PC-9 (cell line): ENCODE measurements around the gene RAB40C. TPM values are rescaled to one million over a fixed set of nuclear protein-coding genes. Genes with fewer than 3 reads are reported as not detected.

Source experiments
- BruUV-seq: library from RNA; stranded (reverse); fragments of 400-500 nt; replicated peaks from 2 replicates; lab custom pipeline; 2021; lab: Mats Ljungman, UMichigan
- CTCF ChIA-PET: fragments of 300-600 bp; sonication (Branson Sonifier 250); formaldehyde crosslinking; loops from one replicate; lab custom pipeline; 2022; ENCODE audit warnings: antibody characterized with exemption; lab: Charles Lee
- POLR2A ChIA-PET: fragments of 300-600 bp; sonication (Branson Sonifier 250); formaldehyde crosslinking; loops from one replicate; lab custom pipeline; 2022; ENCODE audit warnings: antibody characterized with exemption; ENCODE audit not compliant: unreplicated experiment; lab: Charles Lee
- DNase-seq, 2 experiments: peaks; one replicate each; pipeline versions ENCODE4 v3.0.0 to v3.0.0-alpha.2; 2015 to 2022; ENCODE audit warnings: mixed read lengths in 1 of 2
- H2AFZ ChIP-seq: fragments of 200-600 bp; sonication (generic); 2 replicates; pipeline ENCODE4 v1.8.1; 2017; ENCODE audit warnings: antibody characterized with exemption
- H3F3A ChIP-seq: fragments of 200-600 bp; sonication (generic); 2 replicates; pipeline ENCODE4 v1.8.1; 2017; ENCODE audit warnings: antibody characterized with exemption, mild to moderate bottlenecking, low read depth; ENCODE audit not compliant: insufficient read depth
- H3K27ac ChIP-seq: fragments of 200-600 bp; sonication (generic); 2 replicates; pipeline ENCODE4 v1.6.1; 2016; ENCODE audit warnings: mixed run types
- H3K27me3 ChIP-seq: fragments of 200-600 bp; sonication (generic); 2 replicates; pipeline ENCODE4 v1.6.1; 2016; ENCODE audit warnings: low read depth, mixed run types; ENCODE audit not compliant: insufficient read depth
- H3K36me3 ChIP-seq: fragments of 200-600 bp; sonication (generic); 2 replicates; pipeline ENCODE4 v1.6.1; 2016; ENCODE audit warnings: low read depth, mixed run types
- H3K4me1 ChIP-seq: fragments of 200-600 bp; sonication (generic); replicated peaks from 2 replicates; pipeline ENCODE4 v1.6.1; 2016; ENCODE audit warnings: mixed run types; ENCODE audit not compliant: insufficient read depth
- H3K4me2 ChIP-seq: fragments of 200-600 bp; sonication (generic); 2 replicates; pipeline ENCODE4 v1.6.1; 2017; ENCODE audit warnings: mixed run types
- H3K4me3 ChIP-seq: fragments of 200-600 bp; sonication (generic); 2 replicates; pipeline ENCODE4 v1.6.1; 2016; ENCODE audit warnings: mixed run types
- H3K79me2 ChIP-seq: fragments of 200-600 bp; sonication (generic); 2 replicates; pipeline ENCODE4 v1.6.1; 2017; ENCODE audit warnings: low read depth, mixed run types
- H3K9me2 ChIP-seq: fragments of 200-600 bp; sonication (generic); 2 replicates; pipeline ENCODE4 v1.8.1; 2017; ENCODE audit warnings: mild to moderate bottlenecking; ENCODE audit not compliant: insufficient read depth
- H3K9me3 ChIP-seq: fragments of 200-600 bp; sonication (generic); 2 replicates; pipeline ENCODE4 v1.8.1; 2016; ENCODE audit warnings: low read depth; ENCODE audit not compliant: insufficient read depth
- H4K20me1 ChIP-seq: fragments of 200-600 bp; sonication (generic); 2 replicates; pipeline ENCODE4 v1.8.1; 2017; ENCODE audit not compliant: insufficient read depth
- EZH2 ChIP-seq: fragments of 200-600 bp; sonication (generic); IDR thresholded peaks from 2 replicates; pipeline ENCODE4 v1.8.0; 2017; ENCODE audit warnings: antibody characterized with exemption, low read depth
- intact Hi-C: fragments of 100-400 bp; cut with micrococcal nuclease; formaldehyde crosslinking; loops from one replicate; pipeline ENCODE4 v1.10.0; 2022; ENCODE audit not compliant: unreplicated experiment
- total RNA-seq: library from RNA; stranded (reverse); gene quantifications from 2 replicates; pipeline ENCODE4 v1.2.3, GENCODE V29; 2021
- TF ChIP-seq, protein P1 (sequence below): fragments of 200-600 bp; sonication (generic); conservative IDR thresholded peaks from 2 replicates; pipeline ENCODE4 v1.6.1; 2017; ENCODE audit warnings: mixed run types, antibody characterized with exemption, mild to moderate bottlenecking, moderate library complexity

Gene RAB40C
- total RNA-seq, 1 experiment from 2014 or later = 47.1 TPM

DNA sequence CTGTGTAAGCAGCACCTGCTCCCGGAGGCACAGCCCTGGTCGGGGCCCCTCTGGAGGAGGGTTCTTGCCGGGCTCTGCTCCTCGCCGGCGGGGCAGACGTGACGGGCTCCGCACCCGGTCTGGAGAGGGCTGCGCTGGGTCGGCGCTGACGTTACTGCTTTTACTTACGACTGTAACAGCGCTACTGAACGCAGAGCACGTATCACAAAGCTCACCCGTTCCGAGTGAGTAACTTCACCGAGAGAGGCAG is 1.3 kb upstream of the RAB40C start:
- Histone ChIP-seq H3K79me2 (peaks cover 44% of the 10 kb centered on the region), H4K20me1 (peaks cover 26% of the 10 kb centered on the region), H2AFZ (peak overlapping the region; percentile 80), H3K27ac (peak overlapping the region; percentile 78), H3K36me3 (no peaks in the 10 kb centered on the region), H3K9me3 (no peaks in the 10 kb centered on the region), H3K4me1 (peaks cover 35% of the 10 kb centered on the region), H3K4me3 (peak overlapping the region; percentile 79), H3F3A (peaks cover 31% of the 10 kb centered on the region), H3K27me3 (no peaks in the 10 kb centered on the region), H3K4me2 (peak overlapping the region; percentile 84), H3K9me2 (no peaks in the 10 kb centered on the region)
- intact Hi-C loops = loop anchor here (2.0 kb wide), 1 partner anchor 54 kb away; no protein-coding TSS in a partner anchor
- ChIA-PET POLR2A (interaction anchor here (0.6 kb wide), 1 partner anchor 186 kb away, joined by 3 read pairs; no protein-coding TSS in a partner anchor), CTCF (no interaction called here)
- BruUV-seq = no TSS peak
- TF ChIP-seq EZH2 = no peak
- TF ChIP-seq, protein P1, sequence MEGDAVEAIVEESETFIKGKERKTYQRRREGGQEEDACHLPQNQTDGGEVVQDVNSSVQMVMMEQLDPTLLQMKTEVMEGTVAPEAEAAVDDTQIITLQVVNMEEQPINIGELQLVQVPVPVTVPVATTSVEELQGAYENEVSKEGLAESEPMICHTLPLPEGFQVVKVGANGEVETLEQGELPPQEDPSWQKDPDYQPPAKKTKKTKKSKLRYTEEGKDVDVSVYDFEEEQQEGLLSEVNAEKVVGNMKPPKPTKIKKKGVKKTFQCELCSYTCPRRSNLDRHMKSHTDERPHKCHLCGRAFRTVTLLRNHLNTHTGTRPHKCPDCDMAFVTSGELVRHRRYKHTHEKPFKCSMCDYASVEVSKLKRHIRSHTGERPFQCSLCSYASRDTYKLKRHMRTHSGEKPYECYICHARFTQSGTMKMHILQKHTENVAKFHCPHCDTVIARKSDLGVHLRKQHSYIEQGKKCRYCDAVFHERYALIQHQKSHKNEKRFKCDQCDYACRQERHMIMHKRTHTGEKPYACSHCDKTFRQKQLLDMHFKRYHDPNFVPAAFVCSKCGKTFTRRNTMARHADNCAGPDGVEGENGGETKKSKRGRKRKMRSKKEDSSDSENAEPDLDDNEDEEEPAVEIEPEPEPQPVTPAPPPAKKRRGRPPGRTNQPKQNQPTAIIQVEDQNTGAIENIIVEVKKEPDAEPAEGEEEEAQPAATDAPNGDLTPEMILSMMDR = no peak
- peak; percentile 50 to 55 for DNase-seq

DNA sequence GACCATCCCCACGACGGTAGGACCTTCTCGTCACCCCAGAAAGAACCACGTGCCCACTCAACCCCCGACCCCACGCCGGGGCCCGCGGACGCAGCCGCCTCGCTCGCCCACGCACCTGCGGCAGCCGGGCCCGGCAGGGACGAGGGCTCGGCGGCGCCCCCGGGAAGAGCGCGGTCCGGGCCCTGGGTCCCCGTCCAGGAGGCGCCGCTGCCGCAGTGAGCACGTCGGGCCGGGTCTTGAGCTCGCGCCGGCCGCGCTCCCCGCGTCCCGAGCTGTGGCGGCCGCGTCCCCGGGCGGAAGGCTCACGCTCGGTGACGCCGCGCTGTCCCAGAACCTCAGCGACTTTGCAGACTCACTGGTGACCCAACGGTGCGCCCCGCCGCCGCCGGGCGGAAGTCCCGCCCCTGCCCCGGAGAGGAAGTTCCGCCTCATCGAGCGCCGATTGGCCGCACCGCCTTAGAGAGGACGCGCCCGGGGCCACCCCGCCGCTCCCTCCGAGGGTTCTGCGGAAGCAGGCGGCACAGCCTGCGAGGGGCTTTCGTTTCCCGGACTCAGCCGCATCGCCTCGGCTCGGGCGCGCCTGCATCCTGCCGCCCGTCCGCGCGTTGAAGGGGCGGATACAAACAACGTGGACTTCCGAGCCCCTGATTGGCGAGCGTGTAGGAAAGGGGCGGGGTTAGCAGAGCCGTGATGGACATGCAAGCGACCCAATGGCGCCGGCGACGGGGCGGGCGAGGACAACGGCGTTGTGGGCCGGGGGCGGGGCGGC is 793 bp upstream of the RAB40C start:
- intact Hi-C loops = loop anchor here (2.0 kb wide), 1 partner anchor 54 kb away; no protein-coding TSS in a partner anchor
- peaks cover 35% of the 10 kb centered on the region for H3F3A ChIP-seq
- peak; percentile 84 to 98 for DNase-seq
- no TSS peak for BruUV-seq
- H3K9me2 ChIP-seq = no peaks in the 10 kb centered on the region
- peak overlapping the region; percentile 80 for H2AFZ ChIP-seq
- H3K4me2 ChIP-seq = peak overlapping the region; percentile 84
- H3K27ac ChIP-seq = peak overlapping the region; percentile 78
- ChIA-PET POLR2A (interaction anchor here (0.5 to 0.6 kb wide), 3 partner anchors 61 to 187 kb away, joined by 3 to 6 read pairs (median 3); no protein-coding TSS in a partner anchor), CTCF (no interaction called here)
- H4K20me1 ChIP-seq = peaks cover 31% of the 10 kb centered on the region
- H3K36me3 ChIP-seq = no peaks in the 10 kb centered on the region
- peaks cover 47% of the 10 kb centered on the region for H3K79me2 ChIP-seq
- no peak for TF ChIP-seq EZH2
- no peaks in the 10 kb centered on the region for H3K9me3 ChIP-seq
- H3K4me3 ChIP-seq = peak overlapping the region; percentile 79
- H3K4me1 ChIP-seq = peaks cover 41% of the 10 kb centered on the region
- H3K27me3 ChIP-seq = no peaks in the 10 kb centered on the region

DNA sequence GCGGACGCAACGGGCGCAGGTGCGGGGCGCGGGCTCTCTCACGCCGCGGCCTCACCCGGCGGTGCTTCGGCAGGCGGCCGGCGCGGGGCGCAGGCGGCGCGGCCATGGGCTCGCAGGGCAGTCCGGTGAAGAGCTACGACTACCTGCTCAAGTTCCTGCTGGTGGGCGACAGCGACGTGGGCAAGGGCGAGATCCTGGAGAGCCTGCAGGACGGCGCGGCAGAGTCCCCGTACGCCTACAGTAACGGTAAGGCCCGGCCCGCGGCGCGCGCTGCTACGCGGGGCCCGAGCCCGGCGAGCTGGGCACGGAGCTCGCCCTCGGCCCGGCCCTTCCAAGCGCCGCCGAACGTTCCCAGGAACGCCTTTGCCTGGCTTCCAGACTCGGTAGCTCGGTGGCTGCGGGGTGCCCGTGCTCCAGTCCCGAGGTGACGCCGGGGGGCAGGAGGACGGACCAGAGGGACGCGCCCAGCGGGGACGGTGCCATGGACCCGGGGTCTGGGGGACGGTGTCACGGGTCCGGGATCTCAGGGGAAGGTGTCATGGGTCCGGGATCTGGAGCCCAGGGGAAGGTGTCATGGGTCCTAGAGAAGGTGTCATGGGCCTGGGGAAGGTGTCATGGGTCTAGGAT is 435 bp downstream of the RAB40C start:
- H3K36me3 ChIP-seq = no peaks in the 10 kb centered on the region
- no peaks in the 10 kb centered on the region for H3K27me3 ChIP-seq
- intact Hi-C loops = no loop called here
- no peaks in the 10 kb centered on the region for H3K9me2 ChIP-seq
- DNase-seq = peak in 1 of 2 experiments; percentile 38
- no TSS peak for BruUV-seq
- H4K20me1 ChIP-seq = peaks cover 35% of the 10 kb centered on the region
- H3F3A ChIP-seq = peaks cover 35% of the 10 kb centered on the region
- 0 out of 2 replicates have a peak overlapping the region, but pooled peaks have one; percentile 75 for H2AFZ ChIP-seq
- H3K79me2 ChIP-seq = peaks cover 60% of the 10 kb centered on the region
- POLR2A ChIA-PET = interaction anchor here (0.6 to 0.7 kb wide), 3 partner anchors 32 to 92 kb away, joined by 3 to 4 read pairs (median 3); no protein-coding TSS in a partner anchor
- no peak overlapping the region for H3K27ac ChIP-seq
- peaks cover 46% of the 10 kb centered on the region for H3K4me1 ChIP-seq
- CTCF ChIA-PET = no interaction called here
- H3K4me2 ChIP-seq = peak overlapping the region; percentile 99
- peak overlapping the region; percentile 81 for H3K4me3 ChIP-seq
- no peaks in the 10 kb centered on the region for H3K9me3 ChIP-seq
- TF ChIP-seq, protein P1 = no peak
- no peak for TF ChIP-seq EZH2
